ENCODE results near the gene ANKRD6.

ANKRD6 gene

DNA sequence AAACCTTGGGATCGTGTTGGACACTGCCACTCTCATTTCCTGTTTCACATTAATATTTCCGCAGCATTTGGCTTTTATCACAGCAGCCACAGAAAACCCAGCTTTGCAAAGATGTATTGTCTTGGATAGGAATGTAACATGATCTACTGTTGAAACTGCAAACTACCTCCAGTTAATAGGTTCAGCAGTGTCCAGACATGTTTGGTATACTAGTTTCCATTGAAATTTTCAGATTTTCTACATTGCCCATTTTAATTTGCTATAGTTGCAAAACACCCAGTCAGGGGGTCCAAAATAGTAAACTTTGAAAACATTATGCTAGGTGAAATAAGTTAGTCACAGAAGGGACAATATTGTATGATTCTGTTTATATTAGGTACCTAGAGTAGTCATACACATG lies 3.3 kb downstream of the ANKRD6 start:
- no peaks in the 10 kb centered on the region for H3K36me3 Mint-ChIP-seq
- no peaks in the 10 kb centered on the region for H3K27me3 Mint-ChIP-seq
- no peak overlapping the region for H3K4me3 Mint-ChIP-seq
- no peak for ATAC-seq
- no peak overlapping the region for H3K27ac Mint-ChIP-seq
- H3K9me3 Mint-ChIP-seq: no peaks in the 10 kb centered on the region
- peaks cover 19% of the 10 kb centered on the region for H3K4me1 Mint-ChIP-seq

DNA sequence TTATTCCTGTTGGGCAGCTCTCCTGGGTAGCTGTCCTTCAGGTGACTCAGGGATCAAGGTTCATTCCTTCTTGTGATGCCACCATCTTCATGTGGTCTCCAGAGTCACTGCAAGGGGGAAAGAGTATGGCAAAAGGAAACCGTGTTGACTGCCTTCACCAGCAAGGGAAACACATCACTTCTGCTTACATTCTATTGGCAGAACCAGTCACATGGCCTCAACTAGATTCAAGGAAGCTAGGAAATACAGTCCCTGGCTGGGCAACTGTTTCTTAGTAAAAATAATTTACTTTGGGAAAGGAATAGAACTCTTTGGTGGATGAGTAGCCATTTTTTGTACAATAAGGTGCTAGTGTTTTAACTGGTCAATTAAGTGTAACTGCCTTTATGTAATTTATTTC lies 5.3 kb downstream of the ANKRD6 start:
- Mint-ChIP-seq H3K4me3 (no peak overlapping the region), H3K9me3 (no peaks in the 10 kb centered on the region), H3K4me1 (peaks cover 12% of the 10 kb centered on the region), H3K36me3 (no peaks in the 10 kb centered on the region), H3K27ac (no peak overlapping the region), H3K27me3 (no peaks in the 10 kb centered on the region)
- ATAC-seq: no peak

DNA sequence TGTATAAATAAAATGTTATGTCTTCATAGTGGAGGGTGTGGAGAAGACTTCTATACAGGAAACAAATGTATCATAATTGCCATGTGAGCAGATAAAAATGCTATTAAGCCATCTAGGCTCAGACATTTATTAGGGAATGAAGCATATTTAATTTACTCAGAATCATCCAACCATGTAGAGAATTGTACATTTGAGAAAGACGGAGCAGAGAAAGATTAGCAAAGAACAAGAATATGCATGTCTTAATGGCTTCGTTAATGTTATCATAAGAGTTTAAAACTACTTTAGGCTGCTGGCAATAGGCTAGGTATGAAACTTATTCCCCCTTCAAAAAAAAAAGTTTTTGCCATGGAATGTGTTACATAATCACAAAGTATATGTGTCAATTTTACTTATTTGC lies 6.1 kb downstream of the ANKRD6 start:
- Mint-ChIP-seq H3K36me3 (no peaks in the 10 kb centered on the region), H3K4me3 (no peak overlapping the region), H3K27me3 (no peaks in the 10 kb centered on the region), H3K27ac (no peak overlapping the region), H3K4me1 (peaks cover 7% of the 10 kb centered on the region), H3K9me3 (no peaks in the 10 kb centered on the region)
- no peak for ATAC-seq

DNA sequence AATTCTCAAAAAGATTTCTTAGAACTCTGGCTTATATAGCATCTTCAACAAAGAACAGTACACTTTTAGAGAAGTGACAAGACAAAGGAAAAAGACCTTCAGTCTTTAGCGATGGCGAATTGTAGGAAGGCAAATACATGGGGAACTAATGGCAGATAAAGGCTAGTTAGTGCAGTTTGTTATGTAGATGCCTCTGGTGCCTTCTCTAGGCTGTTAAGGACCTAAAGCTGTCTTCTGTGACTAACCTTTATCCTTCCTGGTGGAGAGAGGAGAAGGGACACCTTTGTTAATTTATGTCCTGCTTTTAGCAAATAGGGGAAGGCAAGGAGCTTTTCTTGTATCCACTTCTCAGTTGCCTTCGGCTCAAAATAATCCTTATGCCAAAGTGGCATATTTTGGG lies 7.2 kb downstream of the ANKRD6 start:
- Mint-ChIP-seq H3K9me3 (no peaks in the 10 kb centered on the region), H3K27ac (no peak overlapping the region), H3K27me3 (no peaks in the 10 kb centered on the region), H3K36me3 (no peaks in the 10 kb centered on the region), H3K4me3 (no peak overlapping the region), H3K4me1 (no peaks in the 10 kb centered on the region)
- ATAC-seq: no peak

DNA sequence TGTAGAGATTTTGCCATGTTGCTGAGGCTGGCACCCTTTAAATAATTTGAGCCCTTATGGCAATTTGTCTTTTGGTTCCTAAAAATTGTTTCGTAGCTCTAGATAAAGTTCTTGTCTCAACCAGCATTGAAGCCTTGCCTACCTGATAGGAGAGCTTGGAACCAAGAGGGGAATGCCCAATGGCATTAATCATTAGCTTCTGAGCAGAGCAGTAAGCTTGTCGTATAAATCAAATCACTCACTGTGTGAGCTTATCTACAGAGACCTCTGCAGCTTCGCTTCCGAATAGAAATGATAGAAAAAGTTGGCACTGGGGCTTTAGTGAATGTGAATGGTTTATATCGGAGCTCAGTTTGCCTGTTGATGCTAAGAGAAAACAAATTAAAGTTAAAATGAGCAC lies 10.7 kb downstream of the ANKRD6 start:
- no peaks in the 10 kb centered on the region for H3K4me1 Mint-ChIP-seq
- H3K9me3 Mint-ChIP-seq: no peaks in the 10 kb centered on the region
- ATAC-seq: no peak
- H3K36me3 Mint-ChIP-seq: no peaks in the 10 kb centered on the region
- H3K27me3 Mint-ChIP-seq: no peaks in the 10 kb centered on the region
- H3K4me3 Mint-ChIP-seq: no peak overlapping the region
- no peak overlapping the region for H3K27ac Mint-ChIP-seq

- Mint-ChIP-seq H3K9me3 (no peaks in the 10 kb centered on the region), H3K27me3 (no peaks in the 10 kb centered on the region), H3K36me3 (no peaks in the 10 kb centered on the region), H3K4me3 (no peak overlapping the region), H3K27ac (no peak overlapping the region), H3K4me1 (no peaks in the 10 kb centered on the region)
- ATAC-seq: no peak
Observed at GRCh38 chr6:89449193-89449592, 16.2 kb downstream of the ANKRD6 start.

DNA sequence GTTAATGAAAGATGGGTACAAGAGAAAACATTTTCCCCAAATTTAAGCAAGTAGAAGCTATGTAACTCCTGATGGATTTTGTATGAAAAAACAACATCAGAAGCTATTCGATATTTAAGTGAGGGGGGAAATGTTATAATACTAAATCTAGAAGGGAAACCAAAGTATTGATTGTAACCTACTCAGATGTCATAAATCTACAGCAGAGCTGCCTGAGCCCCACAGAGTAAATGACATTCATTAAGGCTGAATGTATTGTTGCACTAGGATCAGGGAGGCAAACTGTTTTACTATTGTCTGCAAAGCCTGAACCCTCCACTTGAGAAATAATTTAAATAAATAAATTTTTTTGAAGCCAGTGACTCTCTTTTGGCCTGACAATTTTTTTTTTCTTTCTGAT lies 19.3 kb downstream of the ANKRD6 start:
- Mint-ChIP-seq H3K4me1 (no peaks in the 10 kb centered on the region), H3K27ac (no peak overlapping the region), H3K9me3 (peaks cover 4% of the 10 kb centered on the region), H3K27me3 (no peaks in the 10 kb centered on the region), H3K36me3 (peaks cover 11% of the 10 kb centered on the region), H3K4me3 (no peak overlapping the region)
- no peak for ATAC-seq

DNA sequence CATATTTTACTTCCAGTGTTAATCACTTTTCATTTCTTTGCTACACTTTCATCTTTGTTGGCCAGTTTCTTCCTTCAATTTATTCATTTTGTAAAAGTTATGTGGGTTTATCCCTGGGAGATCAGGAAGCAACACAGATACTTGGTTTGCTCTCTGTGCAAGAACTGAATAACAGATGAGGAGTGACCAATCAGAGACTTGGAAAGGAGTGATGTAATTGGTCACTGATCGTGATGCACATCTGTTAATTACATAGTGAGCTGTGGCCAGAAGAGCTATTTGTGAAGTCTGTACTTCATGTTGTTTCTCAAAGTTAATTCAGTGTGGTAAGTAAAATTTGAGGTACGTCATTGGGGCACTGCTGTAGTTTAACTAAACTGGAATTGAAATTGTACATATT lies 21.3 kb downstream of the ANKRD6 start:
- H3K27me3 Mint-ChIP-seq: no peaks in the 10 kb centered on the region
- H3K4me3 Mint-ChIP-seq: no peak overlapping the region
- peaks cover 11% of the 10 kb centered on the region for H3K36me3 Mint-ChIP-seq
- no peak for ATAC-seq
- no peaks in the 10 kb centered on the region for H3K4me1 Mint-ChIP-seq
- no peak overlapping the region for H3K27ac Mint-ChIP-seq
- peaks cover 4% of the 10 kb centered on the region for H3K9me3 Mint-ChIP-seq

DNA sequence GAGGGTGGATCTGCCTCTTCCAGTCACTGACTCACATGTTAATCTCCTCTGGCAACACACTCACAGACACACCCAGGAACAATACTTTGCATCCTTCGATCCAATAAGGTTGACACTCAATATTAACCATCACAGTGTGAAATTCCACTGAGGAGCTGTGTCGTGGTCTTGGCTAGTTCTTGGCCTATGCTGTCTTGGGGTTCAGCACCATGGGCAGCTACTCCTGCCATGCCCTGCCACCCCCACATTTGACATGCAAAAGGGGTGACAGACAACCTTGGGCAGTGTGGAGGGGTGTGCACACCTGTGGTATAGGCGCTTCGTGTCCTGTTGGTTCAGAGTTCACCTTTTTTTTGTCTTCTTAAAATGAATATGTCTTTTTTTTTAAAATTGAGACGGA lies 25.8 kb downstream of the ANKRD6 start:
- Mint-ChIP-seq H3K4me3 (no peak overlapping the region), H3K27me3 (no peaks in the 10 kb centered on the region), H3K36me3 (peaks cover 11% of the 10 kb centered on the region), H3K27ac (no peak overlapping the region), H3K9me3 (peaks cover 4% of the 10 kb centered on the region), H3K4me1 (no peaks in the 10 kb centered on the region)
- no peak for ATAC-seq

DNA sequence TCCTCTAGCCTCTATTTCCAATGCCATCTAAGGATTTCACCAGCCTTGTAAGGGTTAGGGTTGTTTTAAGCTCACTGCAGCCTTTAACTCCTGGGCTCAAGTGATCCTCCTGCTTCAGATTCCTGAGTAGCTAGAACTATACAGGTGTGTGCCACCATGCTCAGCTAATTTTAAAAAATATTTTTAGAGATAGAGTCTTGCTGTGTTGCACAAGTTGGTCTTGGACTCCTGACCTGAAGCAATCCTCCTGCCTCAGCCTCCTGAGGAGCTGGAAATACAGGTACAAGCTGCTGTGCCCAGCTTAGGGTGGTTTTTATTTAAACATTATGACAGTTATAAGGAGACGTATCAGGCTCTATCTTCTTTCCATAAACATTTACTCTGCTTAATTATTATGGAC lies 26.5 kb downstream of the ANKRD6 start:
- no peak for ATAC-seq
- H3K27ac Mint-ChIP-seq: no peak overlapping the region
- H3K4me3 Mint-ChIP-seq: no peak overlapping the region
- H3K27me3 Mint-ChIP-seq: no peaks in the 10 kb centered on the region
- H3K4me1 Mint-ChIP-seq: no peaks in the 10 kb centered on the region
- peaks cover 4% of the 10 kb centered on the region for H3K9me3 Mint-ChIP-seq
- peaks cover 11% of the 10 kb centered on the region for H3K36me3 Mint-ChIP-seq

GRCh38 chr6:89460713-89461112 lies 27.8 kb downstream of the ANKRD6 start:
- Mint-ChIP-seq H3K4me3 (no peak overlapping the region), H3K36me3 (peaks cover 9% of the 10 kb centered on the region), H3K4me1 (no peaks in the 10 kb centered on the region), H3K27me3 (no peaks in the 10 kb centered on the region), H3K27ac (no peak overlapping the region), H3K9me3 (peaks cover 2% of the 10 kb centered on the region)
- no peak for ATAC-seq

DNA sequence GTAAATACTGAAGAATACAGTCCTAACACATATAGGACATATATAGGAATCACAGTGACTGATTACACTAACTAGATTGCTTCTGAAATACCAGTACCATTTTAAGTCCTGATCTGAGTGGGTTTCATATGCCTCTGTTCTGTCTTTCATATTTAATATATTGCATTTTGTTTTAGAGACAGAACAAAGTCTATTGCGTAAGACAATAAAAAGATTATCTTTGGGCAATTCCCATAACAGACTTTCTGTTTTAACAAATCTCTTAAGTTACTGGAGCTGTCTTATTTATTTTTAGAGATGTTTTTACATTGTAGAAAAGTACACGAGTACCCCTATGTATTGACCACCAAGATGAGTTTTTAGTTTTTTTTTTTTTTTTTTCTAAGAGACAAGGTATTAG lies 29.6 kb downstream of the ANKRD6 start:
- Mint-ChIP-seq H3K27ac (no peak overlapping the region), H3K27me3 (no peaks in the 10 kb centered on the region), H3K4me3 (no peak overlapping the region), H3K4me1 (no peaks in the 10 kb centered on the region), H3K9me3 (no peaks in the 10 kb centered on the region), H3K36me3 (no peaks in the 10 kb centered on the region)
- ATAC-seq: no peak

GRCh38 chr6:89464295-89464694 lies 31.3 kb downstream of the ANKRD6 start:
- Mint-ChIP-seq H3K36me3 (no peaks in the 10 kb centered on the region), H3K4me1 (no peaks in the 10 kb centered on the region), H3K4me3 (no peak overlapping the region), H3K9me3 (no peaks in the 10 kb centered on the region), H3K27ac (no peak overlapping the region), H3K27me3 (no peaks in the 10 kb centered on the region)
- ATAC-seq: no peak

- no peaks in the 10 kb centered on the region for H3K4me1 Mint-ChIP-seq
- H3K27me3 Mint-ChIP-seq: no peaks in the 10 kb centered on the region
- H3K4me3 Mint-ChIP-seq: no peak overlapping the region
- no peak overlapping the region for H3K27ac Mint-ChIP-seq
- H3K9me3 Mint-ChIP-seq: no peaks in the 10 kb centered on the region
- ATAC-seq: no peak
- H3K36me3 Mint-ChIP-seq: no peaks in the 10 kb centered on the region
Observed at GRCh38 chr6:89467437-89467836, 34.5 kb downstream of the ANKRD6 start.

GRCh38 chr6:89468998-89469397 lies 36.0 kb downstream of the ANKRD6 start:
- Mint-ChIP-seq H3K9me3 (no peaks in the 10 kb centered on the region), H3K27ac (no peak overlapping the region), H3K4me1 (no peaks in the 10 kb centered on the region), H3K4me3 (no peak overlapping the region), H3K27me3 (no peaks in the 10 kb centered on the region), H3K36me3 (no peaks in the 10 kb centered on the region)
- no peak for ATAC-seq

GRCh38 chr6:89471287-89471867 lies 38.4 kb downstream of the ANKRD6 start:
- Mint-ChIP-seq H3K4me1 (peaks cover 7% of the 10 kb centered on the region), H3K9me3 (no peaks in the 10 kb centered on the region), H3K36me3 (no peaks in the 10 kb centered on the region), H3K4me3 (no peak overlapping the region), H3K27me3 (no peaks in the 10 kb centered on the region), H3K27ac (no peak overlapping the region)
- ATAC-seq: no peak

- Mint-ChIP-seq H3K27ac (no peak overlapping the region), H3K4me1 (peaks cover 9% of the 10 kb centered on the region), H3K36me3 (no peaks in the 10 kb centered on the region), H3K4me3 (no peak overlapping the region), H3K27me3 (no peaks in the 10 kb centered on the region), H3K9me3 (no peaks in the 10 kb centered on the region)
- ATAC-seq: no peak
Observed at GRCh38 chr6:89475101-89475500, 42.1 kb downstream of the ANKRD6 start.

All from stimulated activated memory B cell treated with anti-CD40 and anti-IgM and Interleukin-4, amounts not matched to agents 10 μg/mL and 1 μg/mL and 100 μg/mL, for 72 hours (primary cell).